ENCODE data around the gene DMBT1.

The DMBT1 gene

GRCh38 chr10:122643931-122644534 lies 83.5 kb downstream of the DMBT1 start:
- in situ Hi-C loops (cut with MboI; ENCODE audit: low sequenced_read_pairs), result no loop called here

DNA sequence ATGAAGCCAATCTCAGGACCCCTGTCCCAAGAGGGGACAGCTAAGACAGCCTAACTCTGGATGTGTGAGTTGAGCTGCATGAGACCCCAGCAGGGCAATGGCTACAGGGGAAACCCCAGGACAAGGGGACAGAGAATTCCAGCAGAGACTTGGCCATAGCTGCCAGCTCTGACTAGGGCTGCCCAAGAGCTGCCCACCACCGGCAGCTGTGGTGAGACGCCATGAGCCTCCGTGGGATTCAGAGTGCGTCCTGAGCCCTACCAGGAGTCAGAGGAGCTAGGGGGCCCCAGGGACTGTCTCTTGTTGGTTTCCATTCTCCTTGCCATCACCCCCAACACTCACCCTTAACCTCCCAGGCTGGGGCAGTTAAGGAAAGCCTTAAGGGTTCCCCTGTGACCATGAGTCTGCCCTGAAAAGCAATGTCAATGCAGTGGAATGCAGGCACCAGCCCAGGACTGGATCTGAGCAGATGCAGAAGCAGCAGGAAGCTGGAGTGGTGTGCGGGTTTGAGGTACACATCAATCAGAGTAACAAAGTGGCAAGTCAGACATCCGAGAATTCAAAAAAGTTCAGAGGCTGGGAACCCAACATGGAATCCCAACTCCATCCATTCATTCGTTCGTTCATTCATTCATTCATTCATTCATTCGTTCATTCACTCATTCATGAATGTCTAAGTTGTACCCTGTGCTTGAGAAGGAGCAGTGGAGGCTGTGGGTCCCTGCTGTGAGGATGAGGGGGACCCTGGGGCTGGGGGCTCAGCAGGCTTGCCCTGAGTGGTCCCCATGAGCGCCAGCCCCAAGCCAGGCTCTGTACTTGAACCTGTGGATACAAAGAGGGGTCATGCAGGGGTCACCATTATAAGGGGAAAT lies 86.2 kb downstream of the DMBT1 start:
- in situ Hi-C loops (cut with MboI; ENCODE audit: low sequenced_read_pairs), result no loop called here

GRCh38 chr10:122647383-122647968 lies 86.9 kb downstream of the DMBT1 start:
- in situ Hi-C loops (cut with MboI; ENCODE audit: low sequenced_read_pairs), result no loop called here

- in situ Hi-C loops (cut with MboI; ENCODE audit: low sequenced_read_pairs), result no loop called here
Observed at GRCh38 chr10:122648599-122649428, 88.3 kb downstream of the DMBT1 start.

DNA sequence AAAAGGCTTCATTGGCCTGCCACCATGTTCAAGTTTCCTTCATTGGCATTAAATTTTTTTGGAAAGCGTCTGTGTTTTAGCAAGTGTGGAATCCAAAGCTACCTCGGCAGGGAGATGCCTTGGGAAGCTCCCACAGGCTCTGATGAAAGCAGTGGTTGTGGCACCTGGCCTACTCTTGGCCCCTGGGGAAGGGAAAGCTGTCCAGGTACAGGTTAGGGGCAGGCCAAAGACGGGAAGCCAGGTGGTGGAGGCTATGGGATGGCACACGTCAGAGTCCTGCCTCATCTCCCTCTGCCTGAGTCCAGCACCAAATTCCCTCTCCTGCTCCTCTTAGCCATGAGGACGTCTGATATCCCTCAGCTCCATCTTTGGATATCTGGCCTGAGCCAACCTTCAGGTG lies 89.3 kb downstream of the DMBT1 start:
- in situ Hi-C loops (cut with MboI; ENCODE audit: low sequenced_read_pairs), result no loop called here

- in situ Hi-C loops (cut with MboI; ENCODE audit: low sequenced_read_pairs), result no loop called here
Observed at GRCh38 chr10:122650331-122650730, 89.8 kb downstream of the DMBT1 start.

DNA sequence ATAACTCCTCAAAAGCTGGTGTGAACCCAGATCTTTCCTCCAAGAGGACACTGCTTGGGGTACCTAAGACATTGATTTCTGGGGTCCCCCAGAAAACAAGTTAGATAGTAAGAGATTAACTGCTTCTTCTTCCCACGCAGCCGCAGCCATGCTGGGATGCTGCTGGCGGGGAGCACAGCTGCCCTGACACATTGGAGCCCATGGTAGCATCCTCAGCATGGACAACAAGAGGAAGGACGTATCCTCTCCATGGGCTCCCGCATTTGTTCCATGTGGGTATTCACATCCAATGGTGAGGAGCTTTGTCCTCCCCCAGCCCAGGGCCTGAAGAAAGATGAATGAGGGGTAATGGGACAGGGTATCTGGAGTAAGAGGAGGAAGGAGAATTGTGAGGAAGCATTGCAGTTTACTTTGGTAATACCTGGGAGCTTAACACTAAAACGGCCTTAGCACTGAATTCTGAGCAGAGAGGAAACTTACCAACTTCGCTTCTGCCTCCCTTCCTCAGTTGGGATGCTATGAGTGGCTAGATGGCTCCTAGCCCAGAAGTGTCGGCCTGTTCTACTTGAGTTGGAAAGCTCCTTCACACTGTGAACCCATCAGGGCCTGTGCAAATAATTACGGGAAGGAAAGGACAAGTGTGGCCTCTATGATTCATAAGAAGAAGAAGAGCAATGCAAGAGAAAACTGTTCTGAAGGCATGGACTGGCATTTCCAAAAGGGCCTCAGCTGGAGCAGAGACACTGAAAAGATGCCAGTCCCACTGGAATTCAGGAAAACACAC lies 95.2 kb downstream of the DMBT1 start:
- in situ Hi-C loops (cut with MboI; ENCODE audit: low sequenced_read_pairs), result no loop called here

GRCh38 chr10:122656308-122656705 lies 95.8 kb downstream of the DMBT1 start:
- in situ Hi-C loops (cut with MboI; ENCODE audit: low sequenced_read_pairs), result no loop called here

GRCh38 chr10:122656741-122657140 lies 96.2 kb downstream of the DMBT1 start:
- in situ Hi-C loops (cut with MboI; ENCODE audit: low sequenced_read_pairs), result no loop called here

DNA sequence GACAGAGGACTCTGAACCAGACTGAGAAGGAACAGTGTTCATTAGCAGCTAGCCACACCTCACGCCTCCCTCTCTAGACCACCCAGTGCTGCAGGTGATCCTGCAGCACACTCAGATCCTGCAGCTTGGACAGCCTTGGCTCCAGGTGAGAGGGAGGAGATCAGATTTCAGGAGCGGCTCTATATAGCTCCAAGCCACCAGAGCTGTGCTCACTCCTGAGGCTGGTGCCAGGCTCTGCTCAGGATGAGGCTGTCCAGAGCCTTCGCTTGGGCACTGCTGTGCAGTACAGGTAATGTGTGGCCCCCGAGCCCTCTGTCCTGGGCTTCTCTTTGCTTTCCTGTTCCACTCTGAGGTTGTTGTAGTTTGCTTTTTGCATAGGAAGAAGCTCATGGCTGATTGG lies 96.7 kb downstream of the DMBT1 start:
- in situ Hi-C loops (cut with MboI; ENCODE audit: low sequenced_read_pairs), result no loop called here

GRCh38 chr10:122657729-122658128 lies 97.2 kb downstream of the DMBT1 start:
- in situ Hi-C loops (cut with MboI; ENCODE audit: low sequenced_read_pairs), result no loop called here

DNA sequence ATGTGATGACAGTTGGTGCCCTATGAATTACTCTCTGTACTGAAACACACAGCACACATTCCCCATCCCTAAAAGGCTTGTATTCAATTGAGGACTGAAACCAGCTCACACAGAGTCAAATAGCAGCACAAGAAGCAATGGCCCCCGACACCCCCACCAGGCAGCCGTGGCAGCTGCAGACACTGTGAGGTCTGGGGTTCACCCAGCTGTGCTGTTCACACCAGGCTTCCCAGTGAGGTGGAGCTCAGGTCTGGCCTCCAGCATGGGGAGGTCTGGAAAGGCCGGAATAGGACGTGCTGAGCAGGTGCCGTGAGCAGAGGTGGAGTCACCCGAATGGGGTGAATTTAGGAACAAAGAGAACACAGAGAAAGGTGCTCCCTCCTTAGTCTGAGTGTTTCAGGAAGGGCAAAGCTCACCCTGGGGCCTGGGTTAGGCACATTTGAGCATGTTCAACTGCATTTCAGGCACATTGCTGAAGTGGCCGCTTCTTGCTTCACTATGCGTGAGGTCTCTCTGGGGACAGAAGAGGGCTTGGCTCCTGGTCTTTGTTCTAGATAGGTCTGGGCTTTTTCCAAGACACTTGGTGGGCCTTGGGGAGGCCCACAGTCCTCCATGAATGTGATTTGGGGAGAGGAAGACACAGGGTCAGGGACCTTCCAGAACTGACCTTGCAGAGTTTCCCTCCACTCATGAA lies 97.9 kb downstream of the DMBT1 start:
- in situ Hi-C loops (cut with MboI; ENCODE audit: low sequenced_read_pairs), result no loop called here

- in situ Hi-C loops (cut with MboI; ENCODE audit: low sequenced_read_pairs), result no loop called here
Observed at GRCh38 chr10:122659126-122659525, 98.6 kb downstream of the DMBT1 start.

DNA sequence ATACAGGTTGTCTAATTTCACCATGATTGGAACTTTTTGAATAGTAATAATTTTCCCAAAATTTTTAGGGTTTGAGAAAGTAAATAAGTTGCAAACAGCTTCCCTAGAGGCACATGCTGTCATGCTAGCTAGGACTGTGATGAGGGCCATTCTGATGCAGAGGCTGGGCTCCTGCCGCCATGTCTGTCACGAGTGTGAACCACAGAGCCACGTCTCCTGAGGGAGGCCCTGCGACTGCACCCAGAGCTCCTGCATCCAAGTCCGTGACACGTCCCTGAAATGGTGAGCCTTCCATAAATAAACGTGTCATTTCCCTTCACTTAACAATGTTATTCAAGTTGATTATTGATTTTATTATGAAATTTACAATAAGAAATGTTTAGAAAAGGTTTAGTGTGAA lies 99.1 kb downstream of the DMBT1 start:
- in situ Hi-C loops (cut with MboI; ENCODE audit: low sequenced_read_pairs), result no loop called here

- in situ Hi-C loops (cut with MboI; ENCODE audit: low sequenced_read_pairs), result no loop called here
Observed at GRCh38 chr10:122660696-122661095, 100.1 kb downstream of the DMBT1 start.

GRCh38 chr10:122662231-122662630 lies 101.7 kb downstream of the DMBT1 start:
- in situ Hi-C loops (cut with MboI; ENCODE audit: low sequenced_read_pairs), result no loop called here

DNA sequence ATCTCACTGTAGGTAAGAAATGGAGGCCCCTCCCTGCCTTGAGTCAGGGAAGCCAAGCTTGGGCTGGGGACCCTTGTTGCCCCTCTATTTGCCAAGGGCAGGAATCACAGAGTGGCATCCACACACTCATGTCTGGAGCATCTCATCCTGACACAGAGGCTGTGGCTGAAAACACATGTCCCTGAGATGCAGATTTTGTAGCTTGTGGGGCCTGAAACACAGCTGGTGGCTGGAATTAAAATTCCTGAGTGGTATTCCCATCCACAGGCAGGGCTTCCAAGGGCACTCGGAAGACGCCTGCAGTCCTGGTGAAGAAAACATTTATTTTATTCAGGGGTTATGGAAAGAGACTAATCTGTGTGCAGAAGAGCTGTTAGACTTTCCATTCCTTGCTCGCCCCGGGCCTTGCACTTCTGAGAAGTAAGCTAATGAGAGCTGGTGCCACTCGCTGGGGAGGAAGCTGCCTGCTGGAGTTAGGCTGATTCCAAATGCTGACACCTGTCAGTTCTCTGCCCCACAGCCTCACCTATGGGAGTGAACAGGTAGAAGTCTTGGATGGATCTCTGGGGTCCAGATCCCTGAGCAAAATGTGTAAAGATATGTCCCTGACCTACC lies 103.1 kb downstream of the DMBT1 start:
- in situ Hi-C loops (cut with MboI; ENCODE audit: low sequenced_read_pairs), result no loop called here

GRCh38 chr10:122664501-122664900 lies 103.9 kb downstream of the DMBT1 start:
- in situ Hi-C loops (cut with MboI; ENCODE audit: low sequenced_read_pairs), result no loop called here

DNA sequence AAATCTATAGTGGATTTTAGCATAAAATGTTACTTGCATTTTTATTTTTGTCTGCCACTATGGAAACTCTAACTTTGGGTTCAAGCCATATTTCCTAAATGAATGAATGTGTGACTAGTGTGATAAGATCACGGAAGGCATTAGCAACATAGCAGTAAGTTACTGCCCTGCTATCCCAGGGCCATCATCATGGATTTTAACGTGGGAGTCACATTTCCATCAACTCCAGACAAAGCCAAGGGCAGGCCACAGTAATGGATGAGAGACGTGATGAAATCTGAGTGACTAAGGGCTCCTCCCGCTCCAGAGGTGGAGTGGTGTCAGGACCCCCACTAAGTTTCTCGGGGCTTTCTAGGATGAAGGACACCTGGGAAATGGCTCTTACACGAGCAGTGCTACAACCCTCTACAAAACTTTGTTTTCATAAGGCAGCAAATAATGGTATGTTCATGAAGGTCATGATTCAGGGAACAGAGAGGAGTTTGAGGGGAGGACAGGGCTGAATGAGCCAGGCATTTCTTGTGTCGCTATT lies 104.8 kb downstream of the DMBT1 start:
- in situ Hi-C loops (cut with MboI; ENCODE audit: low sequenced_read_pairs), result no loop called here

Data from HL-60/S4 treated with phorbol 12-myristate 13-acetate at 8.2 ng/mL for 4 days and 3 days (cell line).